Stimulated activated CD4-positive, alpha-beta T cell treated with anti-CD3 and anti-CD28 coated beads, Interleukin-4, amount 100 ng/mL, for 48 hours (primary cell): ENCODE measurements around the gene GNAI3.
"Not testable (repeated sequence)": the region's sequence is repeated elsewhere in the genome, so short reads cannot be mapped to it uniquely, and the experiment has no call there.

Source experiments
- DNase-seq, 2 donors: peaks; one replicate each; pipeline ENCODE4 v3.0.0-alpha.2; 2020; ENCODE audit warnings: low read depth in 2 of 2

Gene GNAI3

GRCh38 chr1:109659997-109660690 is 111.7 kb downstream of the GNAI3 start:
- no peak for DNase-seq

DNA sequence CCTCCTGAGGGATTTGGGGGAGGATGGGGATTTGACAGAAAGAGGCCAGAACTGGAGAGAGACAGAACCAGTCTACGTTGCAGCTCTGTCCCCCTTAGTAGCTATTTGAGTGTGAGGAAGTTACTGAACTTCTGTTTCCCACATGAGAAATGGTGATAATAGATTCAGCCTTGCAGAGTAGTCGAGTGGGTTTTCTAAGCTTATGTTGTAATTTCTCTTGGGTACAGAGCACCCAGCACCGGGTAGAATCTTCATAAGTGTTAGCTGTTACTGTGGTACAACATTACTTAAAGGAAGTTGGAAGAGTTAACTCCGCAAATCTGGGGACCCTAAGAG is 112.2 kb downstream of the GNAI3 start:
- DNase-seq = not testable (repeated sequence)

GRCh38 chr1:109661391-109661790 is 113.0 kb downstream of the GNAI3 start:
- DNase-seq = no peak

DNA sequence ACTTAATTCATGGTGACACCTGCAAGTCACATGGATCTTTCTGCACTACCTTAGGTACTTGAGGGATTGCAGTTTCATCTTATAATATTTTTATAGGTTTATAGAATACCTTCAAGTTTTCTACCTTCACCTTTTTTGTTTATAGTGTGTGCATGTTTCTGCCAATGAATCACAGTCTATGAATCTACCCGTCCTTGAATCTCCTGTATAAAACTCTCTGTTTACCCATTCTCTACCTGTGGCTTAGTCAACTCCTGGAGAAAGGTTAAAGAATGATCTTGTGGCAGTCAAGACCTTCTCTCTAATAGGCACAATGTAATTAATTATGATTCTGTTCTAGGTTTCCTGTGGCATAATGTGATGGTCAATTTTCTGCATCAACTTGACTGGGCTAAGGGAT is 116.3 kb downstream of the GNAI3 start:
- no peak for DNase-seq

DNA sequence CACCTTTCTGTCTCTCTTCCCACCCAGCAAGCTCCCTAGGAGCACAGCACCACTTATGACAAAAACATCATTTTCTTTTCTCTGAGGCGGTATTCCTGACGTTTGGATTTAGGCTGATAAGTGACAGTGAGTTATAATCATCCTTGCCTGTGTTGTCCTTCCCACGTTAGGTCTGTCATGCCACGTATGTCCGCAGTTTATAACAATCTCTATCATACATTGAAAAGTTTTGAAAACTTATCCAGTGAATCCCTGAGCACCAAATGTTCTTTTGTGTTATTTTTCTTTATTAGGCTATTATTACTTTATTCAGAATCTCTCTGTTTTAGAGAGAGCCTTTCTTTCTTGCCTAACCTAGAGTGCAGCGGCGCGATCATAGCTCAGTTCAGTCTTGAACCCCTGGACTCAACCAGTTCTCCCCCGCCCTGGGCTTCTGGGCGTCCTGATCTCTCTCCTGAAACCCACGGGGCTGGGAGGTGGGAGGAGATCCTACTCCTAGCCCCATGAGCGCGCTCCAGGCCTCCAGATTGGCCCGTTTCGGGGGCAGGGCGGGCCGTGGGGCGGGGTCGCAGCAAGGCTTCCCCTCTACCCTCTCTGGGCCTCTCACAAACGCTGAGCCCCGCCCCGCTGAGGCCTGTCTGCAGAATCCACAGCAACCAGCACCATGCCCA is 119.2 kb downstream of the GNAI3 start, which contains the start of gene GSTM2:
GSTM2 (plus strand) TSS at position 606 of the 671 bp plus-strand sequence; CDS start at position 665, 59 bp downstream.
- peak; percentile 78 to 87 for DNase-seq
